ENCODE measurements around the gene FGF22.
"Not testable (repeated sequence)": the region's sequence is repeated elsewhere in the genome, so short reads cannot be mapped to it uniquely, and the experiment has no call there.

The FGF22 gene

GRCh38 chr19:639253-640160 lies at the start of gene FGF22:
Gene FGF22 (plus strand): TSS chr19:639879. CDS start chr19:639926, 47 bp downstream.
- no peak for DNase-seq

GRCh38 chr19:590396-590745 lies 49.3 kb upstream of the FGF22 start:
- no peak for DNase-seq

- DNase-seq = no peak
These were observed 49.0 kb upstream of the FGF22 start for GRCh38 chr19:590750-591098.

- no peak for DNase-seq
These were observed 48.4 kb upstream of the FGF22 start for GRCh38 chr19:591099-591958.

GRCh38 chr19:592101-592500 lies 47.6 kb upstream of the FGF22 start:
- DNase-seq = no peak

- no peak for DNase-seq
These were observed 46.6 kb upstream of the FGF22 start for GRCh38 chr19:593055-593454.

- DNase-seq = no peak
These were observed 46.2 kb upstream of the FGF22 start for GRCh38 chr19:593505-593904.

GRCh38 chr19:594265-594870 lies 45.3 kb upstream of the FGF22 start:
- DNase-seq = no peak

- no peak for DNase-seq
These were observed 44.1 kb upstream of the FGF22 start for GRCh38 chr19:595326-596262.

- no peak for DNase-seq
These were observed 43.4 kb upstream of the FGF22 start for GRCh38 chr19:596263-596655.

- no peak for DNase-seq
These were observed 42.0 kb upstream of the FGF22 start for GRCh38 chr19:597406-598315.

GRCh38 chr19:601310-601709 lies 38.4 kb upstream of the FGF22 start:
- DNase-seq = no peak

- no peak for DNase-seq
These were observed 37.9 kb upstream of the FGF22 start for GRCh38 chr19:601790-602189.

- DNase-seq = no peak
These were observed 37.0 kb upstream of the FGF22 start for GRCh38 chr19:602391-603301.

GRCh38 chr19:603302-603639 lies 36.4 kb upstream of the FGF22 start:
- not testable (repeated sequence) for DNase-seq

GRCh38 chr19:603779-604178 lies 35.9 kb upstream of the FGF22 start:
- not testable (repeated sequence) for DNase-seq

- DNase-seq = no peak
These were observed 35.3 kb upstream of the FGF22 start for GRCh38 chr19:604355-604754.

GRCh38 chr19:605061-605971 lies 34.4 kb upstream of the FGF22 start:
- not testable (repeated sequence) for DNase-seq
